Cerebellar cortex (tissue), 1 donor: ENCODE measurements around the gene WWOX.

Source experiments
- DNase-seq: peaks from one replicate; pipeline ENCODE4 v3.0.0-alpha.2; 2015; ENCODE audit warnings: low spot score

Gene WWOX

GRCh38 chr16:78770353-78771091, 671.1 kb downstream of the WWOX start:
- DNase-seq: peak; percentile 44

DNA sequence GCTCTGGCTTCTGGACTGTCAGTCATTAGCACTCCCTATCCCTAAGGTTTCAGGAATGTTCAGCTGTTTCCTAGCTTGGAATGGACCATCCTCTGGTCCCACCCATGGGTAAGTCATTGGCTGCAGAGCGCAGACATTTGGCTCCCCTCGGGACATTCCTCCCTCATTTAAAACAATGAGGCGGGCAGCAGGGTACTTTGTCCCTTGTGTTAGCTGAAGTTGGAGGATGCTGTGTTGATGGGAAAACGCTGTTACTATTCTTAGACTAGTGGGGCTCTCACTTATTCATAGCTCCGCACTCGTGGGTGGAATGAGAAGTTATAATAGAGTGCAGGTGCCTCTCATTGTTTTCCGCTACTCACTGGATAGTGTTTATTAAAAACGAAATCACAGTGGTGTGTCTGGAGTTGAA, 673.8 kb downstream of the WWOX start:
- DNase-seq: no peak

GRCh38 chr16:78773706-78774105, 674.3 kb downstream of the WWOX start:
- DNase-seq: no peak

- DNase-seq: no peak
These were observed 675.7 kb downstream of the WWOX start for GRCh38 chr16:78775161-78775561.

DNA sequence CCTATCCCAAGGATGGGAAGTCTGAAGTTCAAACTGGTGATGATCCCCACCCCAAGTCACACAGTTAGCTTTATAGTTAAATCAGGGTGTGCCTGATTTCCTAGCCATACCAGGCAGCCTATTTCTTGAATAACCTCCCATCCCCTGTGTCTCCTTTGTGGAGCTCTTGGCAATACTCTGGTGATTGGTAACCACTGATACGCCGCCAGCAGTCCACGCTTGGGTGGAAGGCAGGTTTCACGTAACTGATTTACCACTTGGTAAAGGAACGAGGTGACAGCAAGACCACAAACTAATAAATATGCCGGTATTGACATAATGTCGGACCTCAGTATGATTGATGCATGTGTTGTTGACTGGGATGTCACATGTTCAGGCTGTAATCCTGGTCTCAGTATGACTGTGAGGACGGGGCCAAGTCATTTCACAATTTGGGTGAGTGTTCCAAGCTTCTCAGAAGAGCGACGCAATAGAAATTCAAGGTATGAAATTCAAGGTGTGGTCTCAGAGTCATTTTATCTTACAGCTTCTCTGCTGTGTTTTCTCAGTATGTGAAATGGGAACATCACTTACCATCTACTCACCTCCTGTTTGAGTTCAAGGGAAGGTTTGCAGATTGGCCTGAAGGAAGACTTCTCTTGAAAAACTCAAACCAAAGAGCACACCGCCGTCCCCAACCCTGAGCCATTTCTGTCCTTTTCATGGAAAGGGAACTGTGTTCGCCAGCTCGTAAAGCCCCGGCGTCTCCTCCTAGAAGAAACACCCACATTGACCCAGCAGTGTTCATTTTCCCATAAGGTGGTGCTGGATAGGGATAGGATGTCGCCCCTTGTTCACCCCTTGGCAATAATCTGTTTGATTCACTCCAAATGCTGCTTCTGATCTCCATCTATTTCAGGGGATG, 678.9 kb downstream of the WWOX start:
- no peak for DNase-seq

DNA sequence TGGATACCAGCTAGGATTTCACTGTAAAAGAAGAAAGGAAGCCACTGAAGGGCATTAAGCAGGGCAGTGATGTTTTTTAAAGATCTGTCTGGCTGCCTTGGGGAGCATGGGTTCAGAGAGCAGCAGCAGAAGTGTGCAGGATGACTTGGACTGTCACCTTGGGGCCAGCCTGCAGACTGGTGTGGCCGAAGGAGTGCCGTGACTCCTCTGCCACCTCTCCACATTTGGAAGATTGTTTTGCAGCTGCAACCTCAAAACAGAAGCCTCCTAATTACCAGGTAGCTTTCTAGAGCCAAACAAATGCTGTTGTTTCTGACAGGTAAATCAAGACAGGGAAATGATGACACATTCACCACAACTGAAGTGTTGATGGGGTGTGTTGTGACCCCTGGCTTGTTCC, 681.4 kb downstream of the WWOX start:
- DNase-seq: no peak

DNA sequence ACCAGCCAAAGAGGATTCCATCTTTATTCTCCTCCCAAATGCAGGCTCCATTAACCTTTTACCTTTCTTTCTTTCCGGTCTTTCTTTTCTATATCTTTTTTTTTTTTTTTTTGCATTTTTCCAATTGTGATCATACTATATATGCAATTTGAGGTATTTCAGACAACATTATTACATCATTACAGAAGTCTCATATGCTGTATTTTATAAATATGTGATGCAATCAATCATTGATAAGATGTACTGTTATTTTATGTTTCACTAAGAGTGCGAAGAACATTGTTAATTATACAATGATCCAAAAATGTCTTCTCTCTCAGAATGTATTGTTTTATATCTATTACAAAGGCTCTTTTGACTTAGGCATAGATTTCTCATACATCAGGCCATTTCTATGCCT, 683.1 kb downstream of the WWOX start:
- no peak for DNase-seq

- DNase-seq: no peak
These were observed 684.2 kb downstream of the WWOX start for GRCh38 chr16:78783570-78784079.

- DNase-seq: no peak
These were observed 685.3 kb downstream of the WWOX start for GRCh38 chr16:78784771-78785170.

- DNase-seq: no peak
These were observed 685.8 kb downstream of the WWOX start for GRCh38 chr16:78785218-78785617.

GRCh38 chr16:78786635-78787034, 687.2 kb downstream of the WWOX start:
- DNase-seq: no peak

- no peak for DNase-seq
These were observed 688.8 kb downstream of the WWOX start for GRCh38 chr16:78788276-78788675.

DNA sequence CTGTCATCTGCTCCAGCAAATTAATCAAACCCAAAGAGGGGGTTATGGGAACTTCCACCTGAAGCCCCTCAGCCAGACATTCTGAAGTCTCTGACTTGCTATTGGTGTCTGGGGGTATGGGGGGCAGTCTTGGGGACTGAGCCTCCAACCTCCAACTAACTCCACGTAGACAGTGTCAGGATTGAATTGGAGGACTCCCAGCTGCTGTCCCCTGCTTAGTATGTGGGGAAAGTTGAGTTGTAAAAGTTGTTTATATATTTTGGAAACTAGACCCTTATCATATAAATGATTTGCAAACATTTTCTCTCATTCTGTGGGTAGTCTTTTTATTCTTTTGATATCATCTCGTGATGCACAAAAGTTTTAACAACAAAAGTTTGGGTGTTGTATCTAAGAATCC, 689.2 kb downstream of the WWOX start:
- DNase-seq: no peak

- no peak for DNase-seq
These were observed 690.1 kb downstream of the WWOX start for GRCh38 chr16:78789561-78789960.

DNA sequence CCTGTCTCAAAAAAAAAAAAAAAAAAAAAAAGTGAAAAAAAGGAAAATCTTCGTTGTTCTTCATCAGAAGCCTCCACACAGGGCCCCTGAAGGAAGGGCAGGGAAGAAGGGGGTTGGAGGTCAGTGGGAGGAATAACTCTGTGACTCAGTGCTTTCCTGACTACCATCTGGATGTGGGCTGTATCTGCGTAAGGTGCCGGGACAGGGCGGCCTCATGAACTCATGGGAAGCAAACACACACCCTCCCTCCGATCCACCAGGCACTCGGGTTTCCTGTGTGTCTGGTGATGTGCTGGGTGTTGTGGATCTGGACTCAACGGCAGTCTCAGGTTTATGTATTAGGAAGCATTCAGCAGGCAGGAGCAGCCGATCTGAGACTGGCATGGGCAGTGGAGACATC, 691.6 kb downstream of the WWOX start:
- no peak for DNase-seq

DNA sequence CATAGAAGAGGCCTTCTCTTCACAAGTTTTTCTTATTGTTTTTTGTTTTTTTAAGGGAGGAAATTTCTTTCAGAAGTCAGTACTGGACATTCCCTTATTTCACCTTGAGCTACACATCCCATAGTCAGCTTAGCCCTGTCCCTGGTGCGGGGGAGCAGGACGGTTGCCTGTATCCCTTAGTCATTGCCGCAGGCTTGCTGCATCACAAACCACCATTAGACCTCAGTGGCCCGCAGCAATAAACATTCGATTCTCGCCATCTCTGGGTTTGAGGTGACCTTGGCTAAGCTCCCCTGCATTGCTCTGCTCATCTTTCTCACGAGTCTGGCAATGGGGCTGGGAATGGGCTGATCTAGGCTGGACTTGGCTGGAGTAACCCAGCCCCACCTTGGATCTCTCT, 692.5 kb downstream of the WWOX start:
- DNase-seq: no peak

DNA sequence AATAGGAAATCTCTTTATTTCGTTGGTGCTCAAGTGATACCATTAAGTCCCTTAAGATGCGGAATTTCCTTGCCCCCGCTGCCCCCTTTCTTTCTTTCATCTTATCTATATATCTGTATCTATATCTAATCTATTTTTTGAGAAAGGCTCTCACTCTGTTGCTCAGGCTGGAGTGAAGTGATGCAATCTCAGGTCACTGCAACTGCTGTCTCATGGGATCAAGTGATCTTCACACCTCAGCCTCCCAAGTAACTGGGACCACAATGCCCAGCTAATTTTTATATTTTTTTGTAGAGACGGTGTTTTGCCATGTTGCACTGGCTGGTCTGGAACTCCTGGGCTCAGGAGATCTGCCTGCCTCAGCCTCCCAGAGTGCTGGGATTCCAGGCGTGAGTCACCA, 693.5 kb downstream of the WWOX start:
- DNase-seq: no peak

GRCh38 chr16:78794581-78795250, 695.3 kb downstream of the WWOX start:
- no peak for DNase-seq

- no peak for DNase-seq
These were observed 696.0 kb downstream of the WWOX start for GRCh38 chr16:78795433-78795832.

DNA sequence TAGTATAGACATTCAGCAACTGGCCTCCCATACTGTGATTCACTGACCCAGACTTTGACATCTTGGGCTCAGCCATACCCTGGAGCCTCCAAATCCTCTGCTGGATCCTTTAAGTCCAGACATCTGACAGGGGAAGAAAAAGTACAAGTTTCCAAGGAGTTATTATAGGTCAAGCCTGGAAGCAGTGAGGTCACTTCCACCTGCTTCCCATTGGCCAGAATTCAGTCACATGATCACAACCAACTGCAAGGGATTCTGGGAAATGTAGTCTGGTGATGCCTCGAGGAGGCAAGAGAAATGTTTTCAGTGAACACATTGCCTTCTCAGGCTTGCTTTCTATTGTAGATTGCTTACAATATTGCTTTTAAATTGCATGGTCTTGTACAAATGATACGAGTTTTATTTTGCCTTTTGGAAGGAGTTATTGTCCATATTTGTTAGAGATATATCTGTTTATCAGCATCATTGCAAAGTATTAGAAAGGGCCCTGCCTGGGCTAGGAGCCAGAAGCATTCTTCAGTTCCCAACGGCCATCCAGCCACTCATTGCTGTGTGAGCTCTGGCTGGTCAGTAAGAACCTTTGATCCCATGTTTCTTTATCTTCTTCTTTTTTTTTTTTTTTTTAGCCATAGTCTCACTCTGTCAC, 696.9 kb downstream of the WWOX start:
- peak; percentile 45 for DNase-seq

DNA sequence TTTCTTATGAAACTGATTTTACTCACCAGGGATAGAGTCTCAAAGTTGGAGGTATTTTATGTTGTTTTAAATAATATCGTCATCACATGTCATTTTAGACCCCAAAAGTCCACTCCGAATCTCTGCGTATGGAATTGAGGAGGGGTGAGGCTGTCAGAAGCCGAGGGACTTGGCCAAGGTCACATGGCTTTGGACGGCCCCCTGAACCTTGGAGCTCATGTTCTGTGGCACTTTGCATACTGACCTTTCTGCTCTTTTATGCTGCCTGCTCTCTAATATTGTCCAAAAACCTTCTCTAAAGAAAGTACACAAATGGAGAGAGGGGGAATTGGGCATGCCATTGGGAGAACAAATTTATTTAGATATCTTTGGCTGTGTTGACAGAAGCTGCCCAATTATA, 700.0 kb downstream of the WWOX start:
- no peak for DNase-seq

GRCh38 chr16:78800523-78800922, 701.1 kb downstream of the WWOX start:
- no peak for DNase-seq
